Caki2 (cell line): ENCODE data around the gene AGAP1. TPM values are rescaled to one million over a fixed set of nuclear protein-coding genes. Genes with fewer than 3 reads are reported as not detected.

ENCODE experiments used
- DNase-seq: peaks from one replicate; pipeline ENCODE4 v3.0.0-alpha.2; 2015; ENCODE audit warnings: low read depth
- in situ Hi-C: cut with HindIII; loops from 2 replicates; pipeline ENCODE4 v1.10.0; 2016; ENCODE audit warnings: low sequenced_read_pairs, low pct_unique_long_range_greater_than_20kb, mixed read lengths
- total RNA-seq: library from RNA; depleted of rRNA; stranded (reverse); fragments of >200 nt; shearing (Covaris generic); gene quantifications from 2 replicates; pipeline ENCODE4 v1.2.3, GENCODE V29; 2014; ENCODE audit warnings: low replicate concordance

AGAP1 gene
- total RNA-seq, 1 experiment from 2014 or later, result 5.3 TPM

DNA sequence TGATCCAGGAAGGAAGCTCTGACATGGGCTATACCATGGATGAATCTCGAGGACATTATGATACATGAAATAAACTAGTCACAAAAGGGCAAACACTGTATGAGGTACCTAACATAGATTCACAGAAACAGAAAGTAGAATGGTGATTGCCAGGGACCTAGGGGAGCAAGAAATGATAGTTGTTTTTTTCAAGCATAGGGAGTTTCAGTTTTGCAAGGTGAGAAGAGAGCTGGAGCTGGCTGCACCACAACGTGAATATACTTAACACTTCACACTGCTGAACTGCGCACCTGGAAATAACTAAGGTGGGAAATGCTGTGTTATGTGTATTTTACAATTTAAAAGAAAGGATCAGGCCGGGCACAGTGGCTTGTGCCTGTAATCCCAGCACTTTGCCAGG lies 13.2 kb upstream of the AGAP1 start:
- in situ Hi-C loops, result no loop called here
- DNase-seq, result no peak

DNA sequence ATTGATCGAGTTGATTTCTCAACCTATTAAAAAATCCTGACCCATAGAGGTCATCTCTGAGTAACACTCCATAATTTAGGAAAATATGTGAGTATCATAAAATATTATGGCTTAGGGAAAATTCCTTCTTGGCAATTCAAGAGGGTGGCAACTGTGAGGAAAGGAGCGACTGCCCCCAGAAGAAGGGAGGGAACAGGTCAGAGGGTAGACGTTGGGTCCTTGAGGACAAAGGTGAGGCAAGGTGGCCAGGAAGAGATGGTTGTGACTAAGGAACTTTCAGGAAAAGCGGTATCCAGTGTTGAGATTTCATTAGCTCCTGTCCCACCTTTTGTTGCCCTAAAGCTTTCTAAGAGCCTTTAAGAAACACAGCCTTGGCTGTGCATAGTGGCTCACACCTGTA lies 10.5 kb upstream of the AGAP1 start:
- in situ Hi-C loops, result no loop called here
- no peak for DNase-seq

DNA sequence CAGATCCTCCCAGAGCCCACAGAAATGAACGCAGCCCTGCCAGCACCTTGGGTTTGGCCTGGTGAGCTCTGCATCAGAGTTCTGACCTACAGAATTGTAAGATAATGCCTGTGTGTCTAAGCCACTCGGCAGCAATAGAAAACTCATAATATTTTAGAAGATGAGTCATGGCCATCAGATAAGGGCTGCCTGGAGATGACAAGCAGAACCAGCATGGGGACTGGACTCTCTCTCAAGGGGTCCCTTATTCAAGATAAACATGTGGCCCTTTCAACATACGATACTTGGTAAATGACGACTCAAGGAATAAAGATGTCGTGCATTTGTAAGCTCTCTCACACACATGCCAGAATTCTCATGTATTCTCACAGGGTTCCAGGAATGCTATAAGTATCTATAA lies 8.5 kb upstream of the AGAP1 start:
- no peak for DNase-seq
- in situ Hi-C loops, result no loop called here

DNA sequence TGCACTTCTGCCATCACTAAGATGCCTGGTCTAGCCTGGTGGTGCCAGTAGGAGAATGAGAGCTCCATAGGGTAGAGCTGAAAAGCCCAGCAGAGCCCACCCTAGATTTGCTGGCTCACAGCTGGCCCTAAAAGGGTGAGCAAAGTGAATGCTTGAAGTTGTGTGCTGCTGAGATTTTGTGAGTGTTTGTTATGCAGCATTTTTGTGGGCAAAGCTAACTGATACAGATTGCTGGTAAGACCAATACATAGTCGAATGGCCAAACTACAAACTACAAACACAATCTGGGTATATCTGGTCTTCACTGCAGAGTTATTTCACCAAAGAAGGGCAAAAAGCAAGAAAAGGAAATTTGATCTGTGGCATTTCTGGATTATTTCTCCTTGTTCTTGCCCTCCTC lies 7.1 kb upstream of the AGAP1 start:
- DNase-seq, result no peak
- in situ Hi-C loops, result no loop called here

DNA sequence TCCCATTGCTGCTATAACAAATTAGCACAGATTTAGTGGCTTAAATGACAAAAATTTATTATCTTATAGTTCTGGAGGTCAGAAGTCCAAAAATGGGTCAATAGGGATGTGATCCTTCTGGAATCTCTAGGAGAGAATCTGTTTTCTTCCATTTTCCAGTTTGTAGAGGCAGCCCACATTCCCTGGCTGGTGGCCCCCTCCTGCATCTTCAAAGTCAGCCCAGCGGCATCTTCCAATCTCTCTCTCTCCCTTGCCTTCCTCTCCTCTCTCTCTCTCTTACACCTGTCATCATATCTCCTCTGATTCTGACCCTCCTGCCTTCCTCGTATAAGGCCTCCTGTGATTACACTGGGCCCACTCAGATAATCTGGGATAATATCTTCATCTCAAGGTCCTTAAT lies 3.9 kb upstream of the AGAP1 start:
- in situ Hi-C loops, result no loop called here
- DNase-seq, result no peak

DNA sequence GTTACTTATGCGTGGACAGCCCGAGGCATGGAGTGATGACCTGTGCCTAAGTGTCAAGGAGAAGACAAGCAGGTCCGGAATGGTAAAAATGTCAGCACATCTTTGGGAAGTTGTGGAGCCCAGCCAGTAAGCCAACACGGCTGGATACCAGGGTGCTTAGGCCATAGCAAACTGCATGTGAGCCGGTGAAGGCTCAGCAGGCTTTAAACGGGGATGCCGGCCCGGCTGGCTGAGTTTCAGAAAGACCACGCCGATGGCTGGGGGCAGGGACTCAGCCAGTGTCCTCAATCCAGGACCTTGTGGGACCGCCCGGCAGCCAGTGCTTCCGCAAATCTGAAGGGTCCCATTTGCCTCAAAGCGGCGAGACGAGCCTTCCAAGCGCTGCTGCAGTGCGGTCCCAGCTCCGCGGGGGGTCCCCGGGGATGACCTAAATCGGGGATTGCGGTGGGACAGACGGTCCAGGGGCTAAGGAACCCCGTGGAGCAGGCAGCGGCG lies 946 bp upstream of the AGAP1 start:
- in situ Hi-C loops, result no loop called here
- DNase-seq, result no peak

DNA sequence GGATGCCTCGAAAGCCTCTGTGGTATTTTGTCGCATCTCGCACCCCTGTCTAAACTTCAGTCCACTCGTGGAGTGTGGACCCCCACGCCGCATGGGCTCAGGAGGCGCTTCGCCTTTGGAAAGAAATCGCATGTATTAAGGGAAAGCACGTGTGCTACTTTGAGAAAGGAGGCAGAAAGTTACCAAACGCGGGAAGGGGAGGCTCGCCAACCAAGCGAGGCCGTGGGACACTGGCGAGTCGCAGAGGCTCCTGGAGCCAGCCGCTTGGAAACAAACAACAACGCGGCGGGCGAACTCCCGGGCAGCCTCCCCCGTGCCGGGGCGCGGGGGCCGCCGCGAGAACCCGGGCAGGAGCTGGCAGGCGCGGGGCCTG lies 455 bp upstream of the AGAP1 start:
- in situ Hi-C loops, result no loop called here
- no peak for DNase-seq

DNA sequence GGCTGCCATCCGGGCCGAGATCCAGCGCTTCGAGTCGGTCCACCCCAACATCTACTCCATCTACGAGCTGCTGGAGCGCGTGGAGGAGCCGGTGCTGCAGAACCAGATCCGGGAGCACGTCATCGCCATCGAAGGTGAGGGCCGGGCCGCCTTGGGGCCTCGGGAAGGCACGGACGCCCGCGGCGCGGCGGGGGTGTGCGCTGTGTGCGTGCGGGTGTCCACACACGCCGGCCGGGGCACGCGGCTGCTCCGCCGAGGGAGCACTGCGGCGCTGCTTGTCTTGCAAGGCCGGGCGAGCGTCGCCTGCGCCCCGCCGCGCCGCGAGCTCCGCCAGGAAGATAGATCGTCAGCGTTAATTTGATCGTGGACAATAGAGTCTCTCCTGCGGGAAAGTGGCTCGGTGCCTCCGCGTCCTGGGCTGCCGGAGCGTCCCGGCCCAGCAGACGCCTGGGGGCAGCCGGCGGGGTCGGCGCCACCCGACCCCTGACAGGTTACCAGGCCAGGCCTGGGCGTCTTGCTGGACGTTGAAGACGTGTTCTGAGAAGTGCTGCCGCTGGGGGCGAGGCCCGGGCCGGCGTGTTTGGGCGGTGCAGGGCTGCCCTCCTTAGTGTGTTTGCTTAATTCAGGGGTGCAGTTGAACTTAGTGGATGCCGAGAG lies 1.0 kb downstream of the AGAP1 start:
- in situ Hi-C loops, result no loop called here
- no peak for DNase-seq

DNA sequence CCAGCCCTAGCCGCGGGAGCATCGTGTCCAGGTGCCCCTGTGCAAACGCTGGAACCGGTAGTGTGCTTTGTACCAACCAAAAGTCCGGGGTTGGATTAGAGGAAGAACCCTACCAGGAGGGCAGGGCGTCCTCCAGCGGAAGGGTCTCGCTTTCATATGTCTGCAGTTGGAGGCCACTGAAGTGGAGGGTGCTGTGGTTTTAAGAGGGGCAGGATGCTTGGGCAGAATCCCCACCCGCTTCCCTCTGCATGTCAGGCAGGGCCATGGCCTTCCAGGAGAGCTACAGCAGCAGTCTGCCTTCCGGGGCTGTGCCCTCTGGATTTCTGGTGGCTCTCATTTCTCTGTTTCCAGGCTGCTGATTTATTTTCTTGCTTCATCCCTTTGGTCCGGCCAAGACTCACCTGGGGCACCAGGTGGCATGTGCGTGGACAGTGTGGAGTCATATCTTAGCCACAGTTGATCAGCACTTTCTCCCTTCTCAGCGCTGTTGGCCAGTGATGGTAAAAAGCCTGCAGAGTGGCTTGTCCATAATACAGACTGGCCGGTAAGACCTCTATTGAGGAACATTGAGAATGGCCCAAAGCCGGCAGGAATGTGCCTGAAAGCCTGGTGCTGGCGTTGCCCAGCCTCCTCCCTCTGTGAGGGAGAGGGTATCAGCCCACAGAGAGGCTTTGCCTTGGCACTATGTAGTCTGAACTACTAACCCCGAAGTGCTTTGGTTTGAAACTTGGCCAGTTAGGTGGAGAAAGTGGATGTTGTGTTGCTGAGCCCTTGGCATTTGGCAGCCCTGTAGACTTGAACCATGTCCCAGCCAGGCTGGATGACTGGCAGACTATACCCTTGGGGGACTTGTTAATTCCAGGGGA lies 1.8 kb downstream of the AGAP1 start:
- in situ Hi-C loops, result no loop called here
- DNase-seq, result no peak

DNA sequence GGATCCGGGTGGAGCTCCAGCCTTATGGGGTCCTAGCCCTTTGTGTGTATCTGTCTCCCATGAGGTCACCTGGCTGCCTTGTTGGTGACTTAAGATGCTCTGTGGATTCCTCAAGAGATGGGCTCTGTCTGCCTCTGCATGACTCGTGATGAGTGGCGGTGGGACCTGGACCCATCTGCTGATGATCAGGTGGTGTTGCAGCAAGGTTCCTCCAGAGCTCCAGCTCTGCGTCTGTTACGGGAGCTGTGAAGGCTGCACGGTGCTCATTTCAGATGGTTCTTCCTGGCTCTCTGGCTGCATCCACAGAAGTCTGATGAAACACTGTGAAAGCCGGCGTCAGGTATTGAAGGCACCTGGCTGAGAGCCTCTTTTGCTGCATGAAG lies 2.4 kb downstream of the AGAP1 start:
- in situ Hi-C loops, result no loop called here
- no peak for DNase-seq

DNA sequence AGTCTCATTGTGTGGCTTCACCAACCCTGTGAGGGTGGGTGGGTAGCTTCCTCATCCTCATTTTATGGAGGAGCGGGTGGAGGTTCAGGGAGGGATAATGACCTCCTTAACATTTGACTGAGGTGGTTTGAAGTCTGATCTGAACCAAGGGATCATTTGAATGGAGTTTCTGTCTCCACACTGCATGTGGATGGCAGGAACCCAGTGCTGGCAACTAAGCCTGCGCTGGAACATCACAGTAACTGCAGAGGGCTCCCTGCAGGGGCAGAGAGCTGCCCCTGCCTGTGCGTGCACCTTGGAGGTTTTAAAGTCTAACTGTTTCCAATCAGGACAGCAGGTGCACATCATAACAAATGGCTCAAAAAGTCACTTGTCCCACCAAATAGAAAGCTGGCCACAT lies 3.3 kb downstream of the AGAP1 start:
- DNase-seq, result no peak
- in situ Hi-C loops, result no loop called here

DNA sequence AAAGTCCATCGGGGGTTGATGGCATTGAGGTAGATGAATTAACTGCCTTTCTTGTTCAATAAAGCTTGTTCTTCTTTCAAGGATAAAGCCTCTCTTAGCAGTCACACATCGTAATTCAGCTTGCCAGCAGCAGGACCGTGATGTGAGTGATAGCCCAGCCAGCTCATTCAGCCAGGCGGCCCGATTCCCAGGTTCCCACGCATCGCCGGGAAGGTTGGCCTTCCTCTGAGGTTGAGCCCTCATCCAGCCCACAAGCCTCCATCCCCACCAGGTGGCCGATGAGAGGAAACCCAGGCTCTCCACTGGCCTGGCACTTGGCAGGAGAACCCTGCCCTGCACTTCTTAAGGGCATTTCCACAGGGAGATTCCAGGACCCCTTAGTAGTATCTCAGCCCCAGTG lies 4.7 kb downstream of the AGAP1 start:
- DNase-seq, result no peak
- in situ Hi-C loops, result no loop called here

DNA sequence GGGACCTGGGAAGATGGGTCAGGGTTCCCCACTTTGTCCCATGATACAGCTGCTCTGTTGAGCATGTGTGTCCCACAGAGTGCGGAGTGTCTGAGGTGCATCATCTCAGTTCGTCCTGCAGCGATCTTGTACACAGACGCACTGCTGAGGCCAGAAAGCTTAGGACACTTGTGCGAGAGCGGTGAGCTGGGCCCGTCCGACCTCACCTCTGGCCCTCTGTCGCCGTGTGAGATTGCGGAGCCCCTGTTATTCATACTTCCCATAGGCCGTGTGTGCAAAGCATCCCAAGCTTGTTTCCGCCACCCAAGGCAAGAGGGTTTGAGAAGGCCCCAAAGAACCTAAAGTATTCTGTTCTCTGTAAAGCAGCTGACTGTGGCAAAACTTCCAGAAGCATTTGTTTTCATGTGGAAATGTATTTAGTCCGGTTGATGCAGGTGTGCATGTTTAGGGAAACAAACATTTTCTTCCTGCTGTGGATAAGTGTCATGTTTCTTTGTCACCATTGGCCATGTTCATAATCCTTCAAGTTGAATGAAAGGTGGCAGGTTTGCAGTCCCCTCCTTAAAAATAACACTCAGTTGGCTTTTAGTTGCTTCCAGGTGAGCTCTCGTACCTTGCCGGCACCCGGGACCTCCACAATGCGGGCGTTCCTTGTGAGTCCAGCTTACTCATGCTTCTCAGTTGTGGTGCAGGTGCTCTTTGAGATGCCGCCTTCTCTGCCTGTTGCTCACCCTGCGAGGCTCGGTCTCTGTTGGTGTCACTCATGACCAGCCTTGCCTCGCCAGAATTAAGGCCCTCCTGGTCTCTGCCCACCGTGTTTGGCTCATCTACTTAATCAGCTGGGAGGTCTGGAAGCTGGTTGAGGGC lies 5.3 kb downstream of the AGAP1 start:
- DNase-seq, result no peak
- in situ Hi-C loops, result no loop called here

DNA sequence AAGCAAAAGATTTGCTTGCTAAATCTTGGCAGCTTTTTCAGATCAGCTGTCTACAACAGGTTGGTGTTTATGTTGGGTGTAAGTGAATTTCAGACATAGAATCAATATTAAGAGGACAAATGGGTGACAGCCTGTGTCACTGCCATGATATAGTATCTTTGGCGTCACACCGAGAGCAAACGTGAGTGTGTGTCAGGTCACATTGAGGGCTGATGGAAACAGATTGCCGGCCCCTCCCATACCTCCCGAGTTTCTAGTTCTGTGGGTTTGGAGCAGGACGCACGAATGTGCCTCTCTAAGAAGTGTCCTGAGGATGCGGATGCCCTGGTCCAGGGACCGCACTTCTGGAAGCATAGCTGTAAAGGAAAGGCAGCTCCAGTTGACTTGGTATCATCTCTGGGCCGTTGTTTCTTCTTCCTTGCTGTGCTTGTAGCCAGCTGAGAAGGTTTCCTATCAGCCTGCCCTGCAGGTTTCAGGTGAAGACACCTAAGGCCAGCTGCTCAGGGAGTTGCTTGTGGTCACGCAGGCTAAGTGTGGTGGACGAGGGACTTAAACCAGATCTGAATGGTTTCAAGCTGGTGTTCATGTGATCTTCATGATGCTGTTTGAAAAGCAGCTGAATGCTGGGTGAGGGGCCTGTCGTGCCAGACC lies 6.4 kb downstream of the AGAP1 start:
- in situ Hi-C loops, result no loop called here
- DNase-seq, result no peak

DNA sequence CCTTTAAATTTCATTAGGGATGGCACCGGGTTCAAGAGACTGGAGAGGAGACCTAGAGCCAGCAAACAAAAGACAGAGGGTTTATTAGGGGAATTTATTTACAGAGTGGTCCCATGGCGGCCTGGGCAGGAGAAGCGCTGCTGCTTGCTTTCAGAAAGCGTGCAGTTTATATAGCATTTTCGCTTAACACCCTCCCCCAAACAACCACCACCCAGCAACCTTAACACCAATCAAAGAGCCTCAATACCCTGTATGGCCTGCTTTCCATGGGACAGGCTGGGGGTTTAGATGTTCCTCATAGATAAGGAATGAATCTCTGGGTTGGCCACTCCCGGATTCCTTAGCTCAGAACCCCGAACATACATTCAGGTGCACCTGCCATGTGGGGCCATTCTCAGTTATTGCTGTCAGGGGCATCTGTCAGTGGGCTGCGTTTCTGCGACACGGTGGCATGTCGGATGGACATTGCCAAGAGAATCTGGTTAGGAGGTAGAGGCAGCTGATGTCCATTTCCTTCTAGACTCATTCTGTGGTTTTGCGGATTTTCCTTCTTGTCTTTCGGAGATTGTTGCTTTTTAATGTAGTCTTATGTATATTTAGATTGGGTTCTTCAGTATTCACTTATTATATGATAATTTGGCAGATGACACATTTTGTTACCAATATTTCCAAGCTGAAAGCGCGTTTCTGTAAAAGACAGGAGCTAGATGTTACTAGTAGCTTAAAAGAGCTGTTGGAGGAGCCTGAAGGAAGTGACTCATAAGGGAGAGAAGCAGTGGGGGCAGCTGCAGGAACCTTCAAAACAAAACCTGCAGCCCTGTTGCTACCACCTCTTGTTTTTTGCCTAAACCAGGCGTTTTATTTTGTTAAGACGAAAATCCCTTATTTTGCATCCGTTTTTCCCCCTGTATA lies 7.2 kb downstream of the AGAP1 start:
- DNase-seq, result no peak
- in situ Hi-C loops, result no loop called here

DNA sequence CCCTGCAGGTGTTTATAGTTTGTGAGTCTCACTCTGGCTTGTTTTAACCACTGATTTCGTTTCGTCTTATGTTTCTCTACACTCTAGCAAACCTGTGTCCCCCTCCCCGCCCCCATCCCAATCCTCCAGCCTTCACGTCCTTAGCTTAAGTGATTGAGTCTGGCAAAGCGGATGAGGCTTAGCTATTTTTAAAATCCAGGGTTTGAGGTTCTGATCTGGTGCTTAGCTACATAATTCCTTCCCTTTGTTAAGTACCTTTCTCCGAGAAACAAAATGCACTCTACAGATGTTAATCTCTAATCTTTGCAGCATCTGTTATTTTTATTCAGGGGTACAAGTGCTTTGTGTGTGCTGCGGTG lies 7.8 kb downstream of the AGAP1 start:
- in situ Hi-C loops, result no loop called here
- no peak for DNase-seq

DNA sequence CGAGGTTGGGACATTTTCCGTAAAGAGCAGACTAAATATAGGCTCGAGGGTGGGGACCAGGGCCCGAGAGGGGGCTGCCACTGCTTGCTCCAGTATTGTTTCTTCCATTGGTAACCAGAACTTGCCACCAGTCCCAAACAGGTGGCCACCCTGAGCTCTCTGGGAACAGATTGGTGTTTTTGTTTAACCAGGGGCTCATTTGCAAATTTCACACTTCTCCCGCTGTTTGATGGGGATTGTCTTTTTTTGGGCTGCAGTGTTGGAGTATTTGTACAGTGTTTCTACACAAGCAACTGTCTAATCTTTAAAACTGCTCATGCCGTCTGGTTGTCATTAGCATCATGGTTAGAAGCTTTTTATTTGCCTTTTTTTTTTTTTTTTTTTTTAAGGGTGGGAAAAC lies 8.5 kb downstream of the AGAP1 start:
- no peak for DNase-seq
- in situ Hi-C loops, result no loop called here
